ENCODE results near the gene PHOX2A. TPM values are rescaled to one million over a fixed set of nuclear protein-coding genes. Genes with fewer than 3 reads are reported as not detected.
"Not testable (repeated sequence)": the region's sequence is repeated elsewhere in the genome, so short reads cannot be mapped to it uniquely, and the experiment has no call there.

The PHOX2A gene
- total RNA-seq: under 1 TPM in 1 of 2 donors, not detected in 1; 0.17 TPM
- 1 to 10 TPM; 1.7 to 1.8 TPM for polyA plus RNA-seq (ENCODE audit: insufficient read length in 2 of 2)
- long read RNA-seq, donor 1: 0 reads
- long read RNA-seq, donor 2: 0 reads
- long read RNA-seq, donor 3, partial matches to known transcripts: 0 of 1 reads
- long read RNA-seq, donor 3, other reads (novel, unspliced or antisense): 0 of 1 reads
- long read RNA-seq, donor 4, partial matches to known transcripts: 179 of 179 reads
- long read RNA-seq, donor 4, other reads (novel, unspliced or antisense): 0 of 179 reads

DNA sequence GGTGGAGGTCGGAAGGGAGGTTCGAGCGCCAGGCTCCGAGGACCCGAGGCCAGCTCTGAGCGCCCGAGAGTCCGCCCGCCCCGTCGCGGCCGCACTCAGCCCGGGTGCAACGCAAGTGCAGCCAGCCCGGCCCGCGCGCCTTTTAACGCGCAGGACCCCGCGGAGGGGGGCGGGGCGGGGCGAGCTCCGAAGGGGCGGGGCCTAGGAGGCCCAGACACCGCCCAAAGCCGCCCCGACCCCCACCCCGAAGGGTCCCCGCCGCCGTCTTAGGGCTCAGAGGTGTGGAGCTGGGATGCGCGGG is at the start of gene PHOX2A:
Gene PHOX2A (minus strand): TSS at position 117 of the 301 bp plus-strand sequence. CDS start 172 bp downstream, outside the sequence.
- WGBS (ENCODE audit: insufficient coverage): 0% methylated on average over 35 of the region's 37 CpGs
- H3K27ac ChIP-seq (ENCODE audit: low read depth, low read length): no peak within 1 kb of the TSS
- no peaks in the 10 kb centered on the region for H3K9me3 ChIP-seq (ENCODE audit: control insufficient read depth, insufficient read depth, low read length)
- DNase-seq (ENCODE audit: low read depth in 4 of 6, low spot score in 6 of 6): no peak
- no peak within 1 kb of the TSS for H3K4me3 ChIP-seq (ENCODE audit: low read depth, low read length)
- peaks cover 26% of the 10 kb centered on the region for H3K4me1 ChIP-seq (ENCODE audit: control insufficient read depth, insufficient read depth, low read length)
- H3K36me3 ChIP-seq (ENCODE audit: control insufficient read depth, insufficient read depth, low read length): no peaks in the 10 kb centered on the region
- peaks cover 84% of the 10 kb centered on the region for H3K27me3 ChIP-seq (ENCODE audit: control insufficient read depth, insufficient read depth, low read length)

DNA sequence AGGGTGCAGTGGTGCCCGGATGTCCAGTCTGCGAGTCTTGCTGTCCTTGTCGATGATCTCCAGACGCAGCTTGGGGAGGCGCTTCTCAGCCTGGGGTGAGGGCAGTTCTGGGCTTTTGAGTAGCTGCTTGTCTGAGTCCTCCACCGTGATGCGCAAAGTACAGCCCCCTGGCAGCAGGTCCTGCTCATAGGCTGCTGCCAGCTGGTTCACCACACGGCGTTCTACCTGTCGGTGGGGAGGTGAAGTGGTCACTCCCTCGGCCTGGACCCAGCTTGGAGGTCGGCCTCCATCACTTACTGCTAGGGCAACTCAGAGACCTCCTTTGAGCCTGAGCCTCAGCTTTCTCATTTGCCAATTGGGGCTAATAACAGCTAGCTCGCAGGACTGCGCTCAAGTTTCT is 49.4 kb upstream of the PHOX2A start:
- H3K36me3 ChIP-seq (ENCODE audit: control insufficient read depth, insufficient read depth, low read length): peaks cover 43% of the 10 kb centered on the region
- no peaks in the 10 kb centered on the region for H3K4me1 ChIP-seq (ENCODE audit: control insufficient read depth, insufficient read depth, low read length)
- no peak for DNase-seq (ENCODE audit: low read depth in 4 of 6, low spot score in 6 of 6)
- 93% methylated on average over 14 of the region's 14 CpGs for WGBS (ENCODE audit: insufficient coverage)
- no peaks in the 10 kb centered on the region for H3K9me3 ChIP-seq (ENCODE audit: control insufficient read depth, insufficient read depth, low read length)
- H3K27me3 ChIP-seq (ENCODE audit: control insufficient read depth, insufficient read depth, low read length): no peaks in the 10 kb centered on the region
- H3K4me3 ChIP-seq (ENCODE audit: low read depth, low read length): no peak overlapping the region
- no peak overlapping the region for H3K27ac ChIP-seq (ENCODE audit: low read depth, low read length)

DNA sequence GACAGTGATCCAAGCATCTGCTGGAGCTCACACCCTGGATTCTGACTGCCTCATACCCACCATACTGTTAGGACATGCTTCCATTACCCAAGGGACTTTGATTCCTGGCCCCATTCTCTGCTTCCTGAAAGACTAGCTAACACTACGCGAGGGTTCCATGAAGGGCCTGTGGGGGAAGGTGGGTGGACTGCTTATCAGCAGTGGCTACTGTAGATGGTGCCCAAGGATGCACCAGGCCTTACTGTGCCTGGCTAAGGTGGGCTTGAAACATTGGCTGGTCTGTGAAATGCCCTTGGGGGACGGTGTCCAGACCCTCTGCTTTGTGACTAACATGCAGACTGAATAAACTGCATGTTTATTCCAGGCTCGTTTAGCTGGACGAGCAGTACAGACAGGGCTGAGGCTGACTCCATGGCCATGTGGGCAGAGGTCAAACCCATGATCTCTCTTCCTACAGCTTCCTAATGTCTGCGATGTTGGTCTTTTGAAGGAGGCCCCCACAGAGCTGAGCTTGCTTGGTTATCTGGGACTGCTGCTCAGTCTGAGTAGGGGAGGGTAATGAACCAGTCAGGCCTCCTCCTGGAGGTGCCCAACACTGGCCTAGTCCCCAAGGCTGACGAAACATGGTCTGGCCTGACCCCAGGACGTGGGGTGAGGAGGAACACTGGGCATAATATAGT is 48.3 kb upstream of the PHOX2A start:
- H3K9me3 ChIP-seq (ENCODE audit: control insufficient read depth, insufficient read depth, low read length): no peaks in the 10 kb centered on the region
- no peak for DNase-seq (ENCODE audit: low read depth in 4 of 6, low spot score in 6 of 6)
- no peak overlapping the region for H3K27ac ChIP-seq (ENCODE audit: low read depth, low read length)
- H3K4me3 ChIP-seq (ENCODE audit: low read depth, low read length): no peak overlapping the region
- peaks cover 34% of the 10 kb centered on the region for H3K36me3 ChIP-seq (ENCODE audit: control insufficient read depth, insufficient read depth, low read length)
- 88% methylated on average over 6 of the region's 8 CpGs for WGBS (ENCODE audit: insufficient coverage)
- no peaks in the 10 kb centered on the region for H3K4me1 ChIP-seq (ENCODE audit: control insufficient read depth, insufficient read depth, low read length)
- H3K27me3 ChIP-seq (ENCODE audit: control insufficient read depth, insufficient read depth, low read length): no peaks in the 10 kb centered on the region

DNA sequence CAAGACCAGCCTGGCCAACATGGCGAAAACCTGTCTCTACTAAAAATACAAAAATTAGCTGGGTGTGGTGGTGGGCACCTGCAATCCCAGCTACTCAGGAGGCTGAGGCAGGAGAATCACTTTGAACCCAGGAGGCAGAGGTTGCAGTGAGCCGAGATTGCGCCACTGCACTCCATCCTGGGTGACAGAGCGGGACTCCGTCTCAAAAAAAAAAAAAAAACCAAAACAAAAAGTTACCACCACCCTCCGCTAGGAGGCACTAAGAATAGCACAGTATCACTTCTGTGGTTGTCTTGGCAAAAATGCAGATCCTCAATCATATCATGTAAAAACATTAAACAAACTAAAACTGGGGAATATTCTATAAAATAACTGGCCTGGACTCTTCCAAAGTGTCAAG is 46.8 kb upstream of the PHOX2A start:
- H3K9me3 ChIP-seq (ENCODE audit: control insufficient read depth, insufficient read depth, low read length); DNase-seq (ENCODE audit: low read depth in 4 of 6, low spot score in 6 of 6); H3K4me3 ChIP-seq (ENCODE audit: low read depth, low read length); H3K27me3 ChIP-seq (ENCODE audit: control insufficient read depth, insufficient read depth, low read length); H3K27ac ChIP-seq (ENCODE audit: low read depth, low read length); H3K4me1 ChIP-seq (ENCODE audit: control insufficient read depth, insufficient read depth, low read length): not testable (repeated sequence)
- WGBS (ENCODE audit: insufficient coverage): no CpG with 5 or more reads among the region's 6 CpGs
- peaks cover 28% of the 10 kb centered on the region for H3K36me3 ChIP-seq (ENCODE audit: control insufficient read depth, insufficient read depth, low read length)

DNA sequence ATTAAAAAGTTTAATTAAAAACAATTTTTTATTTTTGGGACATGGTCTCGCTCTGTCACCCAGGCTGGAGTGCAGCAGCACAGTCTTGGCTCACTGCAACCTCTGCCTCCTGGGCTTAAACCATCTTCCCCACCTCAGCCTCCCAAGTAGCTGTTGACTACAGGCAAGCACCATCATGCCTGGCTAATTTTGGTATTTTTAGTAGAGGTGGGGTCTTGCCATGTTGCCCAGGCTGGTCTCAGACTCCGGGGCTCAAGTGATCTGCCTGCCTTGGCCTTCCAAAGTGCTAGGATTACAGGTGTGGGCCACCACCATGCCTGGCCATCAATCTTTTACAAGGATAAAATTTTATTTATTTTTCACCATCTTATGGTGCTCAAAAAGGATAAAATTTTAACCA is 43.3 kb upstream of the PHOX2A start:
- Histone ChIP-seq H3K36me3 (ENCODE audit: control insufficient read depth, insufficient read depth, low read length) (no peaks in the 10 kb centered on the region), H3K27me3 (ENCODE audit: control insufficient read depth, insufficient read depth, low read length) (no peaks in the 10 kb centered on the region), H3K4me1 (ENCODE audit: control insufficient read depth, insufficient read depth, low read length) (no peaks in the 10 kb centered on the region), H3K9me3 (ENCODE audit: control insufficient read depth, insufficient read depth, low read length) (no peaks in the 10 kb centered on the region), H3K27ac (ENCODE audit: low read depth, low read length) (no peak overlapping the region), H3K4me3 (ENCODE audit: low read depth, low read length) (no peak overlapping the region)
- 100% methylated on average over 1 of the region's 2 CpGs for WGBS (ENCODE audit: insufficient coverage)
- no peak for DNase-seq (ENCODE audit: low read depth in 4 of 6, low spot score in 6 of 6)

DNA sequence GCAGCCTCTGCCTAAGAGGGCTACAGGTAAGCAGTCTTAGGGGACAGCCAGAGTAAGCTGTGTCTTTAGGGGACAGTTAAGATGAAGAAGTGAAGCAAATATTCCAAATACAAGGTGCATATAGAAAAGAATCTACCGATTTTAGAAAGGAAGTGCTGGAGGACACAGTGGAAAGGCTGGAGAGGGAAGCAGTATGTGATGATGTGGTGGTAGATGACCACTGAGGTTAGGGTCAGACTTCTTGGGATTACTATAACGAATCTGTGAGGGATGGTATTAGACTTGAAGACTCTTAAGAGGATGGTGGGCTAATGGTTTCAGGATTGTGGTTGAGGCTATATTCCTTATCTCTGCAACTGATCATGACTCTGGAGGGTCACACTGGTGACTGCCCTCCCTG is 40.0 kb upstream of the PHOX2A start:
- Histone ChIP-seq H3K4me1 (ENCODE audit: control insufficient read depth, insufficient read depth, low read length) (no peaks in the 10 kb centered on the region), H3K9me3 (ENCODE audit: control insufficient read depth, insufficient read depth, low read length) (no peaks in the 10 kb centered on the region), H3K27me3 (ENCODE audit: control insufficient read depth, insufficient read depth, low read length) (peaks cover 2% of the 10 kb centered on the region), H3K27ac (ENCODE audit: low read depth, low read length) (no peak overlapping the region), H3K4me3 (ENCODE audit: low read depth, low read length) (no peak overlapping the region), H3K36me3 (ENCODE audit: control insufficient read depth, insufficient read depth, low read length) (no peaks in the 10 kb centered on the region)
- WGBS (ENCODE audit: insufficient coverage): 75% methylated on average over 2 of the region's 2 CpGs
- no peak for DNase-seq (ENCODE audit: low read depth in 4 of 6, low spot score in 6 of 6)

DNA sequence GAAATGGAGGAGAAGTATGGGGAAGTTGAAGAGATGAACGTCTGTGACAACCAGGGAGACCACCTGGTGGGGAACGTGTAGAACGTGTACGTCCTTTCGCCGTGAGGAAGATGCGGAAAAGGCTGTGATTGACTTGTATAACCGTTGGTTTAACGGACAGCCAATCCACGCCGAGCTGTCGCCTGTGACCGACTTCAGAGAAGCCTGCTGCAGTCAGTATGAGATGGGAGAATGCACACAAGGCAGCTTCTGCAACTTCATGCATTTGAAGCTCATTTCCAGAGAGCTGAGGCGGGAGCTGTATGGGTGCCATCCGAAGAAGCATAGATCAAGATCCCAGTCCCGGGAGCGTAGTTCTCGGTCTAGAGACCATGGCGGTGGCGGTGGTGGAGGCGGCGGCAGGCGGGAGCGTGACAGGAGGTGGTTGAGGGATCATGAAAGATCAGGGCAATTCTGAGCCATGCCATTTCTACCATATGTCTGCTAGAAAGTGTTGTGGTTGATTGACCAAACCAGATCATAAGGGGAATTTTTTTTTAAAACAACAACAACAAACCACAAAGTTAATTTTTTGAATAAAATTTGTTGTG is 36.8 kb upstream of the PHOX2A start:
- DNase-seq (ENCODE audit: low read depth in 4 of 6, low spot score in 6 of 6): no peak
- no peaks in the 10 kb centered on the region for H3K9me3 ChIP-seq (ENCODE audit: control insufficient read depth, insufficient read depth, low read length)
- no peaks in the 10 kb centered on the region for H3K4me1 ChIP-seq (ENCODE audit: control insufficient read depth, insufficient read depth, low read length)
- H3K36me3 ChIP-seq (ENCODE audit: control insufficient read depth, insufficient read depth, low read length): no peaks in the 10 kb centered on the region
- WGBS (ENCODE audit: insufficient coverage): 95% methylated on average over 20 of the region's 24 CpGs
- no peak overlapping the region for H3K4me3 ChIP-seq (ENCODE audit: low read depth, low read length)
- H3K27me3 ChIP-seq (ENCODE audit: control insufficient read depth, insufficient read depth, low read length): peaks cover 2% of the 10 kb centered on the region
- H3K27ac ChIP-seq (ENCODE audit: low read depth, low read length): no peak overlapping the region

DNA sequence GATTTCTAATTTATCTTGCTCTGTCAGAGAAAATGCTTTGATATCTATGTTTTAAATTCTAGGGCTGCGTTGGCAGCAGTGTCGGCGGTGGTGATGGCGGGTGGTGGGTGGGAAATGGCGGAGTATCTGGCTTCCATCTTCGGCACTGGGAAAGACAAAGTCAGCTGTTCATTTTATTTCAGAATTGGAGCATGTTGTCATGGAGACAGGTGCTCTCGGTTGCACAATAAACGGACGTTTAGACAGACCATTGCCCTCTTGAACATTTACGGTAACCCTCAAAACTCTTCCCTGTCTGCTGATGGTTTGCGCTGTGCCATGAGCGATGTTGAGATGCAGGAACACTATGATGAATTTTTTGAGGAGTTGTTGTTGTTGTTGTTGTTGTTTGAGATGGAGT is 36.1 kb upstream of the PHOX2A start:
- H3K36me3 ChIP-seq (ENCODE audit: control insufficient read depth, insufficient read depth, low read length): no peaks in the 10 kb centered on the region
- DNase-seq (ENCODE audit: low read depth in 4 of 6, low spot score in 6 of 6): no peak
- peaks cover 2% of the 10 kb centered on the region for H3K27me3 ChIP-seq (ENCODE audit: control insufficient read depth, insufficient read depth, low read length)
- H3K4me3 ChIP-seq (ENCODE audit: low read depth, low read length): no peak overlapping the region
- H3K27ac ChIP-seq (ENCODE audit: low read depth, low read length): no peak overlapping the region
- no peaks in the 10 kb centered on the region for H3K4me1 ChIP-seq (ENCODE audit: control insufficient read depth, insufficient read depth, low read length)
- H3K9me3 ChIP-seq (ENCODE audit: control insufficient read depth, insufficient read depth, low read length): no peaks in the 10 kb centered on the region
- 92% methylated on average over 12 of the region's 12 CpGs for WGBS (ENCODE audit: insufficient coverage)

DNA sequence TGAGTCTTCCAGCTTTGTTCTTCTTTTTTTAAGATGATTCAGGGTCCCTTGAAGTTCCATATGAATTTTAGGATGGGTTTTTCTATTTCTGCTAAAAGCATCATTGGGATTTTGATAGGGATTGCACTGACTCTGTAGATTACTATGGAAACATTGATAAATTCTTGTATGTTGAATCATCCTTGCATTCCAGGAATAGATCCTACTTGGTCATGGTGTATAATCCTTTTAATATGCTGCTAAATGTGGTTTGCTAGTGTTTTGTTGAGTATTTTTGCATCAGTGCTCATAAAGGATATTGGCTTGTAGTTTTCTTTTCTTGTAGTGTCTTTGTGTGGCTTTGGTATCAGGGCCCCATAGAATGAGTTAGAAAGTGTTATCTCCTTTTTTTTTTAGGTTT is 34.9 kb upstream of the PHOX2A start:
- Histone ChIP-seq H3K27ac (ENCODE audit: low read depth, low read length) (no peak overlapping the region), H3K27me3 (ENCODE audit: control insufficient read depth, insufficient read depth, low read length) (peaks cover 2% of the 10 kb centered on the region), H3K9me3 (ENCODE audit: control insufficient read depth, insufficient read depth, low read length) (no peaks in the 10 kb centered on the region), H3K4me3 (ENCODE audit: low read depth, low read length) (no peak overlapping the region), H3K36me3 (ENCODE audit: control insufficient read depth, insufficient read depth, low read length) (no peaks in the 10 kb centered on the region), H3K4me1 (ENCODE audit: control insufficient read depth, insufficient read depth, low read length) (no peaks in the 10 kb centered on the region)
- DNase-seq (ENCODE audit: low read depth in 4 of 6, low spot score in 6 of 6): no peak

DNA sequence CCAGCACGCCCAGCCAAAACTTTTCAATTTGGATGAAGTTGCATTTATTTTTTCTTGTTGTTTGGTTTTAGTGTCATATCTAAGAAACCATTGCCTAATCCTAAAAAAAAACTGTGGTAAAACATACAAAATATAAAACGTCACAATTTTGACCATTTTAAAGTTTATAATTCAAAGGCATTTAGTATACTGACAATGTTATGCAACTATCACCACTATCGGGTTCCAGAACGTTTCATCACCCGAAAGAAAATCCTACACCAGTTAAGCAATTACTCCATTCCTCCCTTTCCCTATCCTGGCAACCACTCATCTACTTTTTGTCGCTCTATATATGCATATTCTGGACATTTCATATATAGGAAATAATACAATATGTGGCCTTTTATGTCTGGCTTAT is 30.5 kb upstream of the PHOX2A start:
- Histone ChIP-seq H3K9me3 (ENCODE audit: control insufficient read depth, insufficient read depth, low read length) (no peaks in the 10 kb centered on the region), H3K4me3 (ENCODE audit: low read depth, low read length) (no peak overlapping the region), H3K27ac (ENCODE audit: low read depth, low read length) (no peak overlapping the region), H3K36me3 (ENCODE audit: control insufficient read depth, insufficient read depth, low read length) (no peaks in the 10 kb centered on the region), H3K4me1 (ENCODE audit: control insufficient read depth, insufficient read depth, low read length) (no peaks in the 10 kb centered on the region), H3K27me3 (ENCODE audit: control insufficient read depth, insufficient read depth, low read length) (no peaks in the 10 kb centered on the region)
- WGBS (ENCODE audit: insufficient coverage): no CpG with 5 or more reads among the region's 6 CpGs
- no peak for DNase-seq (ENCODE audit: low read depth in 4 of 6, low spot score in 6 of 6)

Measured in spinal cord (tissue), 10 donors.